Gastroesophageal sphincter (tissue), 3 donors: Measurements from ENCODE around the gene TREH.

Experiments used
- CTCF ChIP-seq, 4 experiments: fragments of 200-600 bp in 2 of 4; fragments of 450-650 bp in 2 of 4; sonication (generic) in 1 of 4; IDR thresholded peaks; one replicate each; pipeline ENCODE4 v1.5.1; 2017 to 2019; ENCODE audit warnings: antibody characterized with exemption in 4 of 4, mild to moderate bottlenecking in 2 of 4, moderate library complexity in 2 of 4
- EP300 ChIP-seq: sonication (generic); formaldehyde crosslinking; IDR thresholded peaks from one replicate; pipeline ENCODE4 v1.6.1; 2017; ENCODE audit warnings: antibody characterized with exemption, mild to moderate bottlenecking
- POLR2A ChIP-seq, 2 donors: fragments of 450-650 bp; IDR thresholded peaks; one replicate each; pipeline ENCODE4 v1.6.1; 2017; ENCODE audit warnings: antibody characterized with exemption in 2 of 2, mild to moderate bottlenecking in 2 of 2, moderate library complexity in 1 of 2
- POLR2AphosphoS5 ChIP-seq: sonication (generic); formaldehyde crosslinking; IDR thresholded peaks from one replicate; pipeline ENCODE4 v1.6.1; 2017; ENCODE audit warnings: antibody characterized with exemption

GRCh38 chr11:118659953-118660680 is 19.3 kb downstream of the TREH start:
- TF ChIP-seq EP300 (no peak), CTCF (IDR thresholded peaks at IDR 0.05) (no peak), POLR2AphosphoS5 (no peak), POLR2A (IDR thresholded peaks at IDR 0.05) (no peak)
